Measurements from ENCODE around the gene PDE2A. TPM values are rescaled to one million over a fixed set of nuclear protein-coding genes. Genes with fewer than 3 reads are reported as not detected.

Gene PDE2A
- total RNA-seq, 1 donor from 2014 or later: 0.11 TPM

DNA sequence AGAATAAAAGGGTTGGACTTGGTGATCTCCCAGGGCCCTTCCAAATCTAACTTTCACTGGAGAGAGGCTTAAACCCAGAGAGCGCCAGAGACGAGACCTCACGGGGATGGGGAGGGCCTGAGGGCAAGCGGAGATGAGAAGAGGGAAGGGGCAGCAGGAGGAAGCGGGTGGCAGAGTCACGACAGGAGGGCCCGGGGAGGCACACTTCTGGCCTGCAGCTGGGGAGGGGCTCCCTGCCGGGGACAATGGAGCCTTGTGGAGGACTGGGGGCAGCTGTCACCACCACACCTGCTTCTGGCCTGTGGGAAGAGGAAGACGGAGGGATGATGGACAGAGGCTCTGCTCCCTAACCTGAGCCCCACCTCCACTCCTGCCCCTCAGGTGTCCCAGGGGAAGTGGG lies 40.2 kb downstream of the PDE2A start:
- Histone ChIP-seq H3K9me3 (ENCODE audit: low read depth) (no peaks in the 10 kb centered on the region), H3K27me3 (peaks cover 25% of the 10 kb centered on the region), H3K27ac (no peak overlapping the region), H3K79me2 (ENCODE audit: low read depth) (no peaks in the 10 kb centered on the region), H3F3A (ENCODE audit: low read depth) (peaks cover 4% of the 10 kb centered on the region), H3K4me3 (no peak overlapping the region), H3K4me2 (no peak overlapping the region), H2AFZ (replicated peaks) (no peak overlapping the region), H4K20me1 (ENCODE audit: low read depth) (no peaks in the 10 kb centered on the region), H3K36me3 (no peaks in the 10 kb centered on the region), H3K4me1 (peaks cover 14% of the 10 kb centered on the region), H3K9ac (no peak overlapping the region)
- H3K9me3 Mint-ChIP-seq: no peaks in the 10 kb centered on the region
- H3K27me3 Mint-ChIP-seq (ENCODE audit: insufficient read depth, low read depth): peaks cover 11% of the 10 kb centered on the region
- no peak overlapping the region for H3K4me3 Mint-ChIP-seq
- no peak overlapping the region for H3K27ac Mint-ChIP-seq
- H3K4me1 Mint-ChIP-seq: peaks cover 19% of the 10 kb centered on the region
- no peak for DNase-seq (ENCODE audit: low spot score)
- TF ChIP-seq, protein P1, sequence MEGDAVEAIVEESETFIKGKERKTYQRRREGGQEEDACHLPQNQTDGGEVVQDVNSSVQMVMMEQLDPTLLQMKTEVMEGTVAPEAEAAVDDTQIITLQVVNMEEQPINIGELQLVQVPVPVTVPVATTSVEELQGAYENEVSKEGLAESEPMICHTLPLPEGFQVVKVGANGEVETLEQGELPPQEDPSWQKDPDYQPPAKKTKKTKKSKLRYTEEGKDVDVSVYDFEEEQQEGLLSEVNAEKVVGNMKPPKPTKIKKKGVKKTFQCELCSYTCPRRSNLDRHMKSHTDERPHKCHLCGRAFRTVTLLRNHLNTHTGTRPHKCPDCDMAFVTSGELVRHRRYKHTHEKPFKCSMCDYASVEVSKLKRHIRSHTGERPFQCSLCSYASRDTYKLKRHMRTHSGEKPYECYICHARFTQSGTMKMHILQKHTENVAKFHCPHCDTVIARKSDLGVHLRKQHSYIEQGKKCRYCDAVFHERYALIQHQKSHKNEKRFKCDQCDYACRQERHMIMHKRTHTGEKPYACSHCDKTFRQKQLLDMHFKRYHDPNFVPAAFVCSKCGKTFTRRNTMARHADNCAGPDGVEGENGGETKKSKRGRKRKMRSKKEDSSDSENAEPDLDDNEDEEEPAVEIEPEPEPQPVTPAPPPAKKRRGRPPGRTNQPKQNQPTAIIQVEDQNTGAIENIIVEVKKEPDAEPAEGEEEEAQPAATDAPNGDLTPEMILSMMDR (IDR thresholded peaks at IDR 0.05): no peak
- TF ChIP-seq EZH2 (IDR thresholded peaks at IDR 0.05) (no peak), EZH2phosphoT487 (IDR thresholded peaks at IDR 0.05) (no peak)
- no peaks in the 10 kb centered on the region for H3K36me3 Mint-ChIP-seq

DNA sequence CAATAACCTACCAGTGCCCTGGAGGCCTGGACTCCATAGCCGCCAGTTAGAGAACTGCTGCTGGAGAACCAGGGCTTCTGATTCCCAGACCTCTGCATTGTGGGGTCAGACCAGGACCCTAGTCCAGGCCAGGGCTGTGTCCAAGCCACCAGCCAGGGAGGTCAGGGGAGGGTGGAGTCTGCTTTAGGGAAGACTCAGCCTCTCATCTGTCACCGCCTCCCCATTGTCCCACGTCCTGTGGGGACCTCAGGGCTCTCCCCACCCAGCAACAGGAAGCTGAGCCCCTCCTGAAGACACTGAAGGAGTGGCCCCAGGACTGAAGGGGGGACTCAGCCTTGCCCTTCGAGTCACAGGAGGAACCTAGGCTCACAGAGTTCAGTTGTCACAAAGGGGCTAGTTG lies 41.2 kb downstream of the PDE2A start:
- Histone ChIP-seq H4K20me1 (ENCODE audit: low read depth) (no peaks in the 10 kb centered on the region), H3K36me3 (no peaks in the 10 kb centered on the region), H3K27me3 (peaks cover 15% of the 10 kb centered on the region), H3K79me2 (ENCODE audit: low read depth) (no peaks in the 10 kb centered on the region), H3K4me3 (no peak overlapping the region), H3K27ac (no peak overlapping the region), H2AFZ (replicated peaks) (no peak overlapping the region), H3K9ac (no peak overlapping the region), H3K4me2 (no peak overlapping the region), H3K9me3 (ENCODE audit: low read depth) (no peaks in the 10 kb centered on the region), H3F3A (ENCODE audit: low read depth) (peaks cover 4% of the 10 kb centered on the region), H3K4me1 (peaks cover 14% of the 10 kb centered on the region)
- DNase-seq (ENCODE audit: low spot score): no peak
- no peak overlapping the region for H3K4me3 Mint-ChIP-seq
- H3K36me3 Mint-ChIP-seq: no peaks in the 10 kb centered on the region
- TF ChIP-seq EZH2 (IDR thresholded peaks at IDR 0.05) (no peak), EZH2phosphoT487 (IDR thresholded peaks at IDR 0.05) (no peak)
- TF ChIP-seq, protein P1 (IDR thresholded peaks at IDR 0.05): no peak
- H3K9me3 Mint-ChIP-seq: no peaks in the 10 kb centered on the region
- H3K27ac Mint-ChIP-seq: peak overlapping the region; percentile 38
- H3K4me1 Mint-ChIP-seq: peaks cover 21% of the 10 kb centered on the region
- H3K27me3 Mint-ChIP-seq (ENCODE audit: insufficient read depth, low read depth): peaks cover 10% of the 10 kb centered on the region

DNA sequence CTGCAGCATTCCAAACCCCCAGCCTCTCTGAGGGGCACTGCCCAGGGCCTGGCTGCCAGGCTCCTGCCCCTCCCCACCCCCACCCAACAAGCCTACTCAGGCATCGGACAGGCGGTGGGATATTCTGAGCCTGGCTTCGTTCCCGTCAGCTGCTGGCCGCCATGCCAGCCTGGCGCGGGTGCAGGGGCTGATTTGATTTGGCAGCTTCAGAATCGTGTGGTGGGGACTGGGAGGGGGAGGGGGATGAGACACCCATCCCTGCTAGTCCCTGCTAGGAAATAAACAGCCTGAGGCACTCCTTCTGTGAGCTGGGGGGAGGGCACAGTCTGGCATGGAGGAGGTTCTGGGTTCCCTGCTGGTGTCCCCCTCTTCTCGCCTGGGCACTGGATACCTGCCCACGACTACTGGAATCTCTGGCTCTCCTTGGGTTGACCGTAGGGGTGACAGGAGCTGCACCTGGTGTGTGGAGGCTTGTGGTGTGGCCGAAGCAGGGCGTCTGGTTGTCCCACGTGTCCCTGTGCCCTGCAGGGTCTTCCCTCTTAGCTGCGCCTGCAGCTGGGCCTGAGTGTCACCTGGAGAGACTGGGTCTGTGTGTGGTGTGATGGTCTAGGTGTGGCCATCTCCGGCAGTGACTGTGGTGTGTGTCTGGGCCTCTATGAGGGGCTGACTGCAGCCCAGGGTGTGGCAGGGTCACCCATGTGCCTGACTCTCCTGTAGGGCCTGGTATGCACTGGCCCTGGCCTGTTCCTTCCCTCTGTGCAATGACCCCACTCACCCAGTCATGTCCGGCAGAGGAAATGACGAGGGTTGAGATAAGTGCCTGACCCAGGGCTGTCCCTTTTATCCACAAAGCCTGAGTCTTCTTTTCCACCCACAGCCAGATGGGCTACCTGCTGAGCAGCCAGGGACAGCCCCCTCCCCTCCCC lies 42.2 kb downstream of the PDE2A start:
- Histone ChIP-seq H4K20me1 (ENCODE audit: low read depth) (no peaks in the 10 kb centered on the region), H3K36me3 (no peaks in the 10 kb centered on the region), H3F3A (ENCODE audit: low read depth) (peaks cover 4% of the 10 kb centered on the region), H3K4me2 (no peak overlapping the region), H3K9me3 (ENCODE audit: low read depth) (no peaks in the 10 kb centered on the region), H3K9ac (no peak overlapping the region), H3K27ac (no peak overlapping the region), H2AFZ (replicated peaks) (no peak overlapping the region), H3K79me2 (ENCODE audit: low read depth) (no peaks in the 10 kb centered on the region), H3K4me3 (no peak overlapping the region), H3K4me1 (peaks cover 14% of the 10 kb centered on the region), H3K27me3 (peaks cover 5% of the 10 kb centered on the region)
- TF ChIP-seq, protein P1 (IDR thresholded peaks at IDR 0.05): no peak
- TF ChIP-seq EZH2 (IDR thresholded peaks at IDR 0.05) (no peak), EZH2phosphoT487 (IDR thresholded peaks at IDR 0.05) (no peak)
- DNase-seq (ENCODE audit: low spot score): no peak
- H3K36me3 Mint-ChIP-seq: no peaks in the 10 kb centered on the region
- no peak overlapping the region for H3K4me3 Mint-ChIP-seq
- peak overlapping the region; percentile 50 for H3K27ac Mint-ChIP-seq
- H3K9me3 Mint-ChIP-seq: no peaks in the 10 kb centered on the region
- peaks cover 8% of the 10 kb centered on the region for H3K27me3 Mint-ChIP-seq (ENCODE audit: insufficient read depth, low read depth)
- peaks cover 18% of the 10 kb centered on the region for H3K4me1 Mint-ChIP-seq

Data from neural progenitor cell (in vitro differentiated cells).